Activated CD4-positive, alpha-beta T cell treated with anti-CD3 and anti-CD28 coated beads for 1 hour (primary cell): ENCODE measurements around the gene ZNF665.
A peak's percentile ranks its signal among the peaks of the same experiment; 100 is the strongest.
"Not testable (repeated sequence)": the region's sequence is repeated elsewhere in the genome, so short reads cannot be mapped to it uniquely, and the experiment has no call there.

ENCODE experiments used
- DNase-seq: peaks from one replicate; pipeline ENCODE4 v3.0.0-alpha.2; 2020

ZNF665 gene

DNA sequence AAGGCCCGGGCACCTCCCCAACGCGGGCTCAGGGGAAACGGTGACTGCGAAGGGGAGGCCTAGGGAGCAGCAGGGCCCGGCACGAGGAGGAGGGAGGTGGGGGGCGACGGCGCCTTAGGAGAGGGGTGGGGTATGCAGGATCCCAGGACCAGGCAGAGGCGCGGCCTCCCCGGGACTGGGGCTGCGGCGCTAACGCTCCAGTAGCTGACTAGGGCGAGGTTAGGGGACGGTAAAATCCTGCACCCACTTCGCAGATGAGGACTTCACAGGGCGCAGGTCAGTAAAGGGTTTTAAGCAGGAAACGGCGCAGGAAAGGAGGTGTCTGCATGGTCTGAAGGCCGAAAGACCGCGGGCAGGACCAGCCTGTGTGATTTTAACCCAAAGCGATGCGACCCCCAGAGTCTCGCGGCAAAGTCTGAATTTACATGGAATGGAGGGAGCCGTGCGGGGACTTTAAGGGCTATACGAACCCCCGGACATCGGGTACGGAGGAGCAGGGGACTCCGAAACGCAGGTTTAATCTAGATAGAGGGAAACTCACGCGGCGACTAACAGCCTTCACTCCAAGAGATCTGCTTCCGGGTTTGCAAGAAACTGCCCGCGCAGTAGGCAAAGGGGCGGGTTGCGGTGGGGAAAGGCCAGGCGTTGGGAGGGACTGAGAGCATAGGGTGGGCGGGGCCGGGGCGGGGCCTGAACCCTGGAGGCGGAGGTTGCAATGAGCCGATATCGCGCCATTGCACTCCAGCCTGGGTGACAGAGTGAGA is at the start of gene ZNF665:
TSS of gene ZNF665 (minus strand) at position 588 of the 764 bp plus-strand sequence. CDS start 10,460 bp downstream, outside the sequence.
- DNase-seq: peak; percentile 64

DNA sequence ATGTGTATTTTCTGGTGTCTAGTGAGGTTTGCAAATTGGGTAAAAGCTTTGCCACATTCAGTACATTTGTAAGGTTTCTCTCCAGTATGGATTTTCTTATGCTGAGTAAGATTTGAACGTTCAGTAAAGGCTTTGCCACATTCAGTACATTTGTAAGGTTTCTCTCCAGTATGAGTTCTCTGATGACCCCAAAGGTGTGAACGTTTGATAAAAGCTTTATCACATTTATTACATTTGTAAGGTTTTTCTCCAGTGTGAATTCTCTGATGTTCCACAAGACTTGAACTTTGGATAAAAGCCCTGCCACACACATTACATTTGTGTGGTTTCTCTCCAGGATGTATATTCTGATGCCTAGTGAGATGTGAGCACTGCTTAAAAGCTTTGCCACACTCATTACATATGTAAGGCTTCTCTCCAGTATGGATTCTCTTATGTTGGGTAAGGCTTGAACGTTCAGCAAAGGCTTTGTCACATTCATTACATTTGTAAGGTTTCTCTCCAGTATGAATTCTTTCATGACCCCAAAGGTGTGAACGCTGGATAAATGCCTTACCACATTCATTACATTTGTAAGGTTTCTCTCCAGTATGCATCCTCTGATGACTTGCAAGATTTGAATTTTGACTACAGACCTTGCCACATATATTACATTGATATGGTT is 44.1 kb upstream of the ZNF665 start:
- DNase-seq: no peak

DNA sequence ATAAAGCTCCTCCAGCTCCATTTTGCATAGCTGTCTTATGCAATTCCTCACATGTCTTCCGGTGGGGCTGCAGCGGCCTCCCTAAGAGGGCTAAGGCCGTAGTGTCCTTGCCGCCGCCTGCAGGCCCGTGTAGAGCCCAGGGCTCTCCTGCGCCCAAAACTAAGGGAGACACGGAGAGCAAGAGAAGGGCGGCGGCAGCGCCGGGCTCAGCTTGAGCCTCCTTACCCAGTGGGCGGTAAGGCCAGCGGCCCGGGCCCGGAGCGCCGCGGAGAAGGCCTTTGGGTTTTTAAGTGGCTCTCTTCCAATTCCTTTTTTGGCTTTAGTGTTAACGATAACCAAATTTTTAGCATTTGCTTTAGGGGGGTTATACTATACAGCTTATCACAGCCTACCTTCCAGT is 31.4 kb upstream of the ZNF665 start:
- no peak for DNase-seq

DNA sequence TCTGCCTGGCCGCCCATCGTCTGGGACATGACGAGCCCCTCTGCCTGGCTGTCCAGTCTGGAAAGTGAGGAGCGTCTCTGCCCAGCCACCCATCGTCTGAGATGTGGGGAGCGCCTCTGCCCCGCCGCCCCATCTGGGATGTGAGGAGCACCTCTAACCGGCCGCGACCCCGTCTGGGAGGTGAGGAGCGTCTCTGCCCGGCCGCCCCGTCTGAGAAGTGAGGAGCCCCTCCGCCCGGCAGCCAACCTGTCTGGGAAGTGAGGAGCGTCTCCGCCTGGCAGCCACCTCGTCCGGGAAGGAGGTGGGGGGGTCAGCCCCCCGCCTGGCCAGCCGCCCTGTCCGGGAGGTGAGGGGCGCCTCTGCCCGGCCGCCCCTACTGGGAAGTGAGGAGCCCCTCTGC is 29.6 kb upstream of the ZNF665 start:
- DNase-seq: not testable (repeated sequence)

DNA sequence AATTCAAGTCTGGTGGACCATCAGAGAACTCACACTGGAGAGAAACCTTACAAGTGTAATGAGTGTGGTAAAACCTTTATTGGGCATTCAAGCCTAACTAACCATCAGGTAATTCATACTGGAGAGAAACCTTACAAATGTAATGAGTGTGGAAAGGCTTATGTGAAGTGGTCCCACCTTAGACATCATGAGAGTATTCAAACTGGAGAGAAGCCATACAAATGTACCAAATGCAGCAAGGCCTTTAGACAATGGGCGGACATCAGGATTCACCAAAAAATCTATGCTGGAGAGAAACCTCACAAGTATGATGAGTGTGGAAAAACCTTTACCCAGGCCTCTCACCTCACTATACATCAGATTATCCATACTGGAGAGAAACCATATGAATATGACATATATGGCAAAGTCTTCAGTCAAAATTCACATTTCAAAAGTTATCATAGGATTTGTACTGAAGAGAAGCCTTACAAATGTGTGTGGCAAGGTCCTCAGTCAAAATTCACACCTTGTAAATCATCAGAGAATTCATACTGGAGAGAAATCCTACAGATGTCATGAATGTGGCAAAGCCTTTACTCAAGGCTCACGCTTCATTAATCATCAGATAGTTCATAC is 19.7 kb upstream of the ZNF665 start:
- DNase-seq: no peak

DNA sequence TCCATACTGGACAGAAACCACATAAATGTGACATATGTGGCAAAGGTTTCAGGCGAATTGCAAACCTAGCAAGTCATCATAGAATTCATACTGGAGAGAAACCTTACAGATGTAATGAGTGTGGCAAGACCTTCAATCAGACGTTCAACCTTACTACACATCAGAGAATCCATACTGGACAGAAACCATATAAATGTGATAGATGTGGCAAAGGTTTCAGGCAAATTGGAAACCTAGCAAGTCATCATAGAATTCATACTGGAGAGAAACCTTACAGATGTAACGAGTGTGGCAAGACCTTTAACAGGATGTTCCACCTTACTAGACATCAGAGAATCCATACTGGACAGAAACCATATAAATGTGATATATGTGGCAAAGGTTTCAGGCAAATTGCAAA is 18.4 kb upstream of the ZNF665 start:
- not testable (repeated sequence) for DNase-seq

DNA sequence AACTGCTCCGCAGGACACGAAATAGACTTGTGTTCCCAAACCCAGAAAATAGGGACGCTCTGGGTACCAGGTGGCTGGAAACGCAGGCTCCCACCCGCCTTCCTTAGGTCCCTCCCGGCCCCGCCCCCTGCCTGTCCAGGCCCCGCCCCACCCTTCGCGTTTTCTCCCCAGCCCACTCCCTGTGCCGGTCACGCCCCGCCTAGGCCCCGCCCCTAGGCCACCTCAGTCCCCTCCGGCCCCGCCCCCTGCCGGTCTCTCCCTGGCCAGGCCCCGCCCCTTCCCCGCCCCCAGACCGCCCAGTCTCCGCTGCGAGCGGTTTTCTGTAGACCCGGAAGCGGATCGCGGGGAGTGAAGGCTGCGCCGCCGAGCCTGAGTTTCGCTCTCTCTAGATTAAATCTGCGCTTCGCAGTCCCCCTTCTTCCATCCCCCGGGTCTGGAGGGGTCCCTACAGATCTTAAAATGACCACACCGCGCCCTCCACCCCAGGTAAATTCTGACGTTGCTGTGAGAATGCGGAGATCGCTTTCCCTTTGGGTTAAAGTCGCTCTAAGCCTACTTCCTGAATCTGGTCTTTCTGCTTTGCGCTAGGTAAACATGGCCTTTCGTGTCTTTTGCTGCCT is 3.7 kb upstream of the ZNF665 start:
- peak; percentile 95 for DNase-seq

DNA sequence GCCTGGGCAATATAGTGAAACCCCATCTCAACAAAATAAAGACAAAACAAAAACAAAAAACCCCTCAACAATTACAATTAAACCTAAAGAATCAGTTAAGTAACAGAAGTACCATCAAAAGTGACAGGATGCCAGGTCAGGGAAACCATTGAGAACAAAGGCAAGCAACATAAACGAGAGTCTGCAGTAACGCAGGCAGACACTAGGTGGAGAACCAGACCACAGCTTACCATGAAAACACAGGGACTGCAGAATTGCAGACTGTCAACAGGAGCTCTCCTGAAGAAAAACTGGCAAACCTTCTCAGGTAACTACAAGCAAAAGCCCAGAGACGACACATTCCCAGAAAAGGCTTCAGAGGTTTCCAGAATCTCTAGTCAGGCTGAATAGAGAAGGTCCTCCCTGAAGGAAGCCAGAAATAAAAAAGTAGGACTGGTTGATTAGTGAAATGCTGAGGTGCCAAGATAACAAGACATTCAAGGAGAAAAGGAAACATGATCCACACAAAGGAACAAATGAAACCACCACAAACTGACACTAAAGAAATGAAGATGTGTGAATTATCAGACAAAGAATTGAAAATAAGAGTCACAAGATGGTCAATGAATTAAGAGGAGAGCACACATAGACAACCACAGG is 2.2 kb upstream of the ZNF665 start:
- DNase-seq: peak; percentile 51

DNA sequence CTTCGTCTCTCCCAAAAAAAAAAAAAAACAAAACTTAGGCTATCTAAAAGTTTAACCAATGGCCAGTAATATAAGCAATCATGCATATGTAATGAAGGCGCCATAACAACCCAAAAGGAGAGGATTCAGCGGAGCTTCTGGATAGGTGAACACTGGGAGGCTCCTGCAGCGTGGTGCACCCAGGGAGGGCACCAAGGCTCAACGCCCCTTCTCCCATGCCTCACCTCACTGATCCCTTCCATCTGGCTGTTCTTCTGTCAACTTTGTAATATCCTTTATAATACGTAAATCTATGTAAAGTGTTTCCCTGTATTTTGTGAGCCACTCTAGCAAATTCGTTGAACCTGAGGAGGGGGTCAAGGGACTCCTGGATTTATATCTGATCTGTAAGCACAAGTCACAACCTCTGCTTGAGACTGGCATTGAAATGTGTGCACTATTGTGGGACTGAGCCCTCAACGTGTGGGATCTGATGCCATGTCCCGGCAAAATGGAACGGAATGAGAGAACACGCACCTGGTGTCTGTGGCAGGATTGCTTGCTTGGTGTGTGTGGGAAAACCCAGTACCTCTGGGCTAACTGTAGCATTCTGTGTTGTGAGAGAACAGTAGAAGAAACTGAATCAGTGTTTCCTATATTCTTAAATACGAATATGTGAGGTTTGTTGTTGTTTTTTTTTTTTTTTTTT is 521 bp upstream of the ZNF665 start:
- DNase-seq: no peak

DNA sequence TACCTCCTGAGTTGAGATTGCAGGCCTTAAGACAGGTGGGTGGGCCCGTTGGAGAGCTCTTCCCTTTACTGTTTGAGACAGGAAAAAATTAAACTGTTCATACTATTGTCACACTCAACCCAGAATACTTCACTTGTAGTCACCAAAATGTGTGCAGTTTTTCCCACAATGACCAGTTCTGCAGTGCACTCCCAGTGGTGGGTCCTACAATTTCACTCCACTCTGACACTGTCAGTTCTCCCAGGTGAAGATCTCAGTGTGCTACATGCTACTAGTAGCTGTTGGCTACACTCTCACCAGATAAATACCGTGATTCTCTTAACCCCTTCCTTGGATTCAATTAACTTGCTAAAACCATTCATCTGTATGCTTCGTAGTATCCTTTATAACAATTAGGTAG is 2.9 kb downstream of the ZNF665 start:
- DNase-seq: no peak

DNA sequence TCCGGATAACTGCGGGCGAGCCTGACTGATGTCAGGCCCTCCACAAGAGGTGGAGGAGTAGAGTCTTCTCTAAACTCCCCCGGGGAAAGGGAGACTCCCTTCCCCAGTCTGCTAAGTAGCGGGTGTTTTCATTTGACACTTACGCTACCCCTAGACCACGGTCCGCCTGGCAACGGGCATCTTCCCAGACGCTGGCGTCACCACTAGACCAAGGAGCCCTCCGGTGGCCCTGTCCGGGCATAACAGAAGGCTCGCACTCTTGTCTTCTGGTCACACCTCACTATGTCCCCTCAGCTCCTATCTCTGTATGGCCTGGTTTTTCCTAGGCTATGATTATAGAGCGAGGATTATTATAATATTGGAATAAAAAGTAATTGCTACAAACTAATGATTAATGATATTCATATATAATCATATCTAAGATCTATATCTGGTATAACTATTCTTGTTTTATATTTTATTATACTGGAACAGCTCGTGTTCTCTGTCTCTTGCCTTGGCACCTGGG is 3.4 kb downstream of the ZNF665 start:
- not testable (repeated sequence) for DNase-seq

DNA sequence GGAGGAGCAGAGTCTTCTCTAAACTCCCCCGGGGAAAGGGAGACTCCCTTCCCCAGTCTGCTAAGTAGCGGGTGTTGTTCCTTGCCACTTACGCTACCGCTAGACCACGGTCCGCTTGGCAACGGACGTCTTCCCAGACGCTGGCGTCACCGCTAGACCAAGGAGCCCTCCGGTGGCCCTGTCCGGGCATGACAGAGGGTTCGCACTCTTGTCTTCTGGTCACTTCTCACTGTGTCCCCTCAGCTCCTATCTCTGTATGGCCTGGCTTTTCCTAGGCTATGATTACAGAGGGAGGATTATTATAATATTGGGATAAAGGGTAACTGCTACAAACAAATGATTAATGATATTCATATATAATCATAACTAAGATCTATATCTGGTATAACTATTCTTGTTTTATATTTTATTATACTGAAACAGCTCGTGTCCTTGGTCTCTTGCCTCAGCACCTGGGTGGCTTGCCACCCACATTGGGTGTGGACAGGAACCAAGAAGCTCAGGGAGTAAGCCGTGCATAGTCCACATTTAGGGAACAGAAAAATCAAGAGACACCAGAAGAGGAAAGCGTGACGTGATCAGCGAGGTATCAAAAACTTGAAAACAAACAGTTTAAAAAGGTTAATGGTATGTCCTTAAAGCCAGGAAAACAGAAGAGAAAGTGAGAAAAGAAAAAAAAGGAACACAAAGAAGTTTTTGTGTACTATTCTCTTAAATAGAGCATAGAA is 7.8 kb downstream of the ZNF665 start:
- DNase-seq: not testable (repeated sequence)

DNA sequence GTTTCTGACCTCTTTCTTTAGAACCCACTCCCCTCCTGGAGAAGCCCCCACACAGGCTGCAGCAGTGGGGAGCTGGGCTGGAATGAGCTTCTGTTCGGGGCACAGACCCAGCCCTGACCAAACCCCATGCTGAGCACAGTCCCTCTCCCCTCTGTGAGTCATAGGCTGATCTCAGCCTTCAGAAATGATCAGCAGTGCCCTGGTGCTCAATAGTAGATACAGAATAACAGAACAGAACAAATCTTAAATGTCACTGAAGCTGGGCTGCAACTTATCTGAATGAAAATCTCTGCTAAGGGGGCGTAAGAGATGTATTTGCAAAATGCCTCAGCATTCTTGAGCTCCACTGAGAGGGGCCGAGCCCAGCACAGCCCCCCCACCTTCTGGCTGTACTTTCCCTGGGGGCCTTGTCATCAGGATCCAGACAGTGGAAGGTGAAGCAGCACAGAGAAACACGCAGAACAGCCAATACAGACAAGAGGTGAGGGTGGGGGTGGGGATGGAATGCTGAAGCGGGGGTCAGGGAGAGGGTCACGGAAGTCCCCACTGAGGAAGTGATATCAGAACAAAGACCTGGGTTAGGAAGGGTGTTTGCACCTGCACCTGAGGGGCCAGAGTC is 9.9 kb downstream of the ZNF665 start:
- no peak for DNase-seq

DNA sequence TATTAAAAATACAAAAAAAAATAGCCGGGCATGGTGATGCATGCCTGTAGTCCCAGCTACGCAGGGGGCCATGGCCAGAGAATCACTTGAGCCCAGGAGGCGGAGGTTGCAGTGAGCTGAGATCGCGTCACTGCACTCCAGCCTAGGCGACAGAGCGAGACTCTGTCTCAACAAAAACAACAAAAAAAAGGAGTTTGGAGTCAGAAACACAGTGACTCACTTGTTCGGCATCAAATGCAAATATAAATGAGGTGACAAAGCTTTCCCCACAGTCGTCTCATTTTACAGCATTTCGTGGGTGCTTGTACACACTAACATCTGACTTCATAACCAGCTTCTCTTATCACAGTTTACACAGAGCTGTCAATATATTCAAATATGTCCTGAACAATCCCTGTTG is 11.0 kb downstream of the ZNF665 start:
- DNase-seq: no peak

DNA sequence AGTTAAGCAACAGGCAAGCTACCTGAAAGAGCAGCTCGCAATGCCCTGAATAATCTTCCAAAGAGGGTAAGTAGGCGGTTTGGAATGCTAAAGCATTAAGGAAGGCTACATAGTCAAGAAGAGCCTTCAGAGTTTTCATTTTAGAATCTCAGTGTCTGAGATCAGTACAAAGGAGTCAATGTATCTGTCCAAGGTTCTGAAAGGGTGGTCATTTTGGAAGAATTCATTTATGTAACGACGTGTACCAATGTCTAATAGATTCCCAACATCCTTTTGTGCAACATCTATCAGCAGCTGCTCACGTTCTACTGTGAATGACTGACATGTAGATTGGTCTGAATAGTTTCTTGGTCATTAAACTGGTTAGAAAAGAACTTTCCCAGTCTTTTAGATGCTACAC is 15.2 kb downstream of the ZNF665 start:
- DNase-seq: no peak

DNA sequence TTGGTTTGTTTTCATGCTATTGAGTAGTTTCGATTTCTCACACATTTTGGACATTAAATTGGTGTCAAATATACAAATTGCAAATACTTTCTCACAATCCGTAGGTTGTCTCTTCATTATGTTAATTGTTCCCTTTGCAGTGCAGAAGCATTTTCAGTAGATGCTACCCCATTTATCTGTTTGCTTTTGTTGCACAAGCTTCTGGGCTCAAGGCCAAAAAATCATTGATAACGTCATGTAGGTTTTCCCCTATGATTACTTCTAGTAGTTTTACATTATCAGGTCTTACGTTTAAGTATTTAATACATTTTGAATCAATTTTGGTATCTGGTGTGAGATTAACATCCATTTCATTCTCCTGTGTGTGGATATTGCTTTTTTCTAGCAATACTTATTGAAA is 20.3 kb downstream of the ZNF665 start:
- DNase-seq: no peak

DNA sequence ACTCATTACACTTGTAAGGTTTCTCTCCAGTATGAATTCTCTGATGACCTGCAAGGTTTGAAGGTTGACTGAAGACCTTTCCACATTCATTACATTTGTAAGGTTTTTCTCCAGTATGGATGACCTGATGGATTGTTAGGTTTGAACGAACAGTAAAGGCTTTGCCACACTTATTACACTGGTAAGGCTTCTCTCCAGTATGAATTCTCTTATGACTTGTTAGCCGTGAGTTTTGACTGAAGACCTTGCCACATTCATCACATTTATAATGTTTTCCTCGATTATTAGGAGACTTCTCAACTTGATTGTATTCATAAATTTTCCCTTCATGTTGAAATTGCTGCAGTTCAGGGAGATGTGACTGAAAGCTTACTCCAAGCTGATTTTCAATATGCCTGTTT is 27.5 kb downstream of the ZNF665 start:
- DNase-seq: no peak

DNA sequence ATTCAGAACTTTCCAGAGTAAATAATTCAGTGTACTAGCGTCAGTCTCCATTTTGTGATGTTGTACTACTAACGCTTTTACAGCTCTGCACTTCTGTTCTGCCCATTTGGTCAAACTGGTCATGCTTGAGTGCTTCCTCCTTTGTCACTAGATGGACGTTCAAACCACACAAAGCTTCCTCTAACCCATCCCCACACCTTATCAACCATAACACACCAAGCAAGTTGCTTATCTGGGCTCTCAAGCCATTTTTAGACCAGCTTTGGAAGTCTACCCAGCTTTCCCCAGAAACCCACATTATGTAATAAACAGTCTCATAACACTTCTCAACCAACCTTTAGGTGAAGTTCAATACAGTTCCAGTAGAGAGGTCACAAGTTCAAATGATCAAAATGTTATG is 32.0 kb downstream of the ZNF665 start:
- no peak for DNase-seq

DNA sequence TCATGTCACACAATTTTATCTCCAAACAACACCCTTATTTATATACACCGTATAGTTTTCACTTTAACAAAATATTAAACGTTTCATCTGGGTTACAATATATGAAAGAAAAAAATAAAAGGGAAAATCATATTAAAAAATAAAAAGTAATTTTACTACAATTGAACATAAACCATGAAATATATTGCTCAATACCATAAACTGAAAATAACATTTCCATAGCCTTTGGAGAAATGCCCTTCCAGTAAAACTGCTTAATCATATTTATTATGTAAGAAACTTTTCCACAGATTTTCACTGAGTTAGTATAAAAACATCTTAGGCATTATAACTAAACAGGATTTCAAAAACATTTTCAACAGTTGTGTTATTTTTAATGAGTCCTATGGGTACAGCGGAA is 32.8 kb downstream of the ZNF665 start:
- no peak for DNase-seq

DNA sequence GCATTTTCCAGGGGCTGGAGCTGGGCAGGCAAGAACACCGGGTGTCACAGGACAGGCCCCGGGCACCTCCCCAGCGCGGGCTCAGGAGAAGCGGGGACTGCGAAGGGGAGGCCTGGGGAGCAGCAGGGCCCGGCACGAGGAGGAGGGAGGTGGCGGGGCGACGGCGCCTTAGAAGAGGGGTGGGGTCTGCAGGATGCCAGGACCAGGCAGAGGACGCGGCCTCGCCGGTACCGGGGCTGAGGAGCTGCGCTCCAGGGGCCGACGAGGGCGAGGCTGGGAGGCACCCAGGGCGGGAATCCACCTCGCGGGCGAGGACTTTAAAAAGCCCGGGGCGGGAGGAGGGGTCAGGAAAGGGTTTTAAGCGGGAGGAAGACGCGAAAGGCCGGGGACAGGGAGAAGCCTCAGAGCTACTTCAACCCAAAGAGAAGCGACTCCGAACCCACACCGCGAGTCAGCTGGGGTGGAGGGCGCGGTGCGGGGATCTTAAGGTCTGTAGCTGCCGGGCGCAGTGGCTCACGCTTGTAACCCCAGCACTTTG is 35.0 kb downstream of the ZNF665 start:
- DNase-seq: peak; percentile 11

DNA sequence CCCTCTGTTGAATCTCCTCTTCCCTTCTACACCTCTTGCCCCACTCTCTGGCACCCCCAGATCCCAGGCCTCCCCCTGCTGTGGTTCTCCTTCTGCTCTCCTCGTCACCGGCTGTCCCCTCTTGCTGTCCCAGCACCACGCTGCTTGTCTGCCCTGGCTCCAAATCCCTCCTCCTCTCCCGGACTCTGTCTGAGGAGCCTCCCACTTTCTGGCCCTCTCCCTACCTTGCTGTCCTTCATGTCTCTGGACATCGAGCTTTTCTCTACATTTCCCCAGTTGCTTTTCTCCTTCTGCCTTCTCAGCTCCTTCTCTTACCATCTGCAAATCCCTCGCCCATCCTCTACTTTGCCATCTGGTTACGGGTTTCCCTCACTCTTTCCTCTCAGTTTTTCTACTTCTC is 35.5 kb downstream of the ZNF665 start:
- DNase-seq: no peak
